Activated T-helper 1 cell treated with anti-CD3 and anti-CD28 coated beads, Interleukin-2, amount 50 U/mL, for 16 hours (primary cell): ENCODE measurements around the gene TAF6.
A peak's percentile ranks its signal among the peaks of the same experiment; 100 is the strongest.

Source experiments
- DNase-seq, 2 donors: peaks; one replicate each; pipeline ENCODE4 v3.0.0-alpha.2; 2020; ENCODE audit warnings: low read depth in 1 of 2, low spot score in 1 of 2

TAF6 gene

DNA sequence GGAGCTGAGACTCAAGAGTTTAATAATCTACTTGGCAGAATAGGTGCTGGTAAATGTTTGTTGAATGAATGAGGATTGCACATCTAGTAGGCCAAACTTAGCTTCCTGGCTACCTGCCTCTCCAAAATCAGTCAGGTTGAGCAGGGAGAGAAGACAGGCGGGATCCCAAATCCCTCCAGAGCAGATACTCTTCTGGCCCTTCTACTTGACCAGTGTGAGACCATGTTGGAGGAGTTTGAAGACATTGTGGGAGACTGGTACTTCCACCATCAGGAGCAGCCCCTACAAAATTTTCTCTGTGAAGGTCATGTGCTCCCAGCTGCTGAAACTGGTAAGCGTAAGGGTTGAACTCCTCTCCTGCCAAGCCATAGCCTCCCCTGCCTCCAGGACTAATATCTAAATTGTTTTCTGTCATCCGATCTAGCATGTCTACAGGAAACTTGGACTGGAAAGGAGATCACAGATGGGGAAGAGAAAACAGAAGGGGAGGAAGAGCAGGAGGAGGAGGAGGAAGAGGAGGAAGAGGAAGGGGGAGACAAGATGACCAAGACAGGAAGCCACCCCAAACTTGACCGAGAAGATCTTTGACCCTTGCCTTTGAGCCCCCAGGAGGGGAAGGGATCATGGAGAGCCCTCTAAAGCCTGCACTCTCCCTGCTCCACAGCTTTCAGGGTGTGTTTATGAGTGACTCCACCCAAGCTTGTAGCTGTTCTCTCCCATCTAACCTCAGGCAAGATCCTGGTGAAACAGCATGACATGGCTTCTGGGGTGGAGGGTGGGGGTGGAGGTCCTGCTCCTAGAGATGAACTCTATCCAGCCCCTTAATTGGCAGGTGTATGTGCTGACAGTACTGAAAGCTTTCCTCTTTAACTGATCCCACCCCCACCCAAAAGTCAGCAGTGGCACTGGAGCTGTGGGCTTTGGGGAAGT lies 5.4 kb upstream of the TAF6 start:
- no peak for DNase-seq

DNA sequence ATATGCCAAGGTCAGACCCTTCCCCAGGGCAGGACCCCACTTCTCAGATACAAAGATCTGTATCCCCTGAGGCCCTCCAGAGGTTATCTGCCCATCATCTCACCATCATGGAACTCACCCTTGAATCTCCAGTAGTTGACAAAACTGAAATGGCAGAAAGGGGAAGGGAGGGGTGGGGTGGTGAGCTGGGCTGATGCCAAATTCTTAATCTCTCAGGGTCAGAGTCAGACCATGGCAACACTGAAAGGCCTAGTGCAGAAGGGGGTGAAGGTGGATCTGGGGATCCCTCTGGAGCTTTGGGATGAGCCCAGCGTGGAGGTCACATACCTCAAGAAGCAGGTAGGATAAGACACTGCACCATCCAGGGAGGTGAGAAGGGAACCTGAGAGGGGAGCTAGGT lies 3.4 kb upstream of the TAF6 start:
- no peak for DNase-seq

- no peak for DNase-seq
Measured at GRCh38 chr7:100122067-100122466, 2.9 kb upstream of the TAF6 start.

DNA sequence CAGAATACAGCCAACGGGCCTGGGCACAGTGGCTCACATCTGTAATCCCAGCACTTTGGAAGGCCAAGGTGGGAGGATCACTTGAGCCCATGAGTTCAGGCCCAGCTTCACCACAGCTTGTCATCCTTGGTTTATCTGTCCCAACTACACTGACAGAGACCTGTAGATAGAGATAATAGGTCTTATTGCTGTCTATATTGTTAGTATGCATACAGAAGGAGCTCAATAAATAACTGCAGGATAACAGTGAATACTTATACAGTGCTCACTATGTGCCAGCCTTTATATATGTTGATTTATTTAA lies 1.5 kb upstream of the TAF6 start:
- DNase-seq: no peak

DNA sequence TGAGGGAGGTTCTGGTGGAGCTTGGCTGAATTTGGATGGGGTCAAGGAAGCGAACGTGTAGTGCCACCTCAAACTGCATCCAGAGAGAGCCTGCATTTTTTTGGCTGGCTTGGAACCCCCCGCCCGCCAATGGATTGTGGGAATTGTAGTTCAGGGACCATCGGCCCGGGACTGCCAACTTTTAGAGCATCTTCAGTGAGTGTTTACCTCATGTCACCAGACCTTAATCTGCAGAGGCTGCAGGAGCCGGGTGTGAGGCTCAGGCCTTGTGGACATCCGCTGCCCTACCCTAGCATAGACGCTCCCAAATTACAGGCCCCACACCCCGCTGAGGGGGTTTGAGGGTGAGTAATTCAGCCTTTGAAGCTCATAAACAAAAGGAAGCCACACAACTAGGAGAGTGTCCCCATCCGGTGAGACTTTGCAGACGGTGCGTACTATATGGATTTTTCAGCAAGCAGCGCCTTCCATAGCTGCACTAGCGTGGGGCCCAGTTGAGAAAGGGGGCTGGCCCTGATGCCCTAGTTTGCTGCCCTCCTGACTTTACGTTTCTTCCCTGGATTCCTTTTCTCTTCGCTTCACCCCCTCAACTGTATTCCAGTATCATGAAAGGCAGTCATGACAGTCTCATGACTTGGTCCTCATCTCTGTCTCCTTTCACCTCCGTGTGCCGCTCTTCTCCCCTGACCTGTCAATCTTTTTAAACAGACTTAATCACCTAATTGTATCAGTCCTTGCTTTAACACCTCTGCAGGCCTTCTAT lies 993 bp upstream of the TAF6 start:
- peak; percentile 34 to 52 for DNase-seq

DNA sequence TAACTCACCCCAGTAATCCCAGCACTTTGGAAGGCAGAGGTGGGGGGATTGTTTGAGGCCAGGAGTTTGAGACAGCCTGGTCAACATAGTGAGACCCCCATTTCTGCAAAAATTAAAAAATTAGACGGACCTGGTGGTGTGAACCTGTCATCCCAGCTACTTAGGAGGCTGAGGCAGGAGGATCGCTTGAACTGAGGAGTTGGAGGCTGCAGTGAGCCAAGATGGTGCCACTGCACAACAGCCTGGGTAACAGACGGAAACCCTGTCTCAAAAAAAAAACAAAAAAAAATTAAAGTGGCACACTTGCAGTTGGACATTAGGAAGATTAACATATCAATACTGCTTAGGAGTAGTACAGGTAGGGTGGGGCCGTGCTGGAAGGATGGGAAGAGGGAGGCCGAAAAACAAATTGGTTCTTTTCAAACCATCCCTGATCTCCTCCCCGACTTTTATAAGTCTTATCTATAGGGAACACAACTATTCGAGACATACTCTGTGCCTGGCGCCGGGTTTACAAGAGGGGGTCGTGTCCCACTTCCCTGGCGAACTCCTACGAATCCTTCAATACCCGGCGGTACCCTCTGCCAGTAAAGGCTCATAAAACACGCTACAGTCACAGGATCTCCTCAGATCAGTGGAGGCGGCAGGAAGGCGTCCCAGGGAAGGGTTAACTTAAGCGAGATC lies 628 bp downstream of the TAF6 start:
- no peak for DNase-seq

GRCh38 chr7:100115026-100115425 lies 4.1 kb downstream of the TAF6 start:
- no peak for DNase-seq

DNA sequence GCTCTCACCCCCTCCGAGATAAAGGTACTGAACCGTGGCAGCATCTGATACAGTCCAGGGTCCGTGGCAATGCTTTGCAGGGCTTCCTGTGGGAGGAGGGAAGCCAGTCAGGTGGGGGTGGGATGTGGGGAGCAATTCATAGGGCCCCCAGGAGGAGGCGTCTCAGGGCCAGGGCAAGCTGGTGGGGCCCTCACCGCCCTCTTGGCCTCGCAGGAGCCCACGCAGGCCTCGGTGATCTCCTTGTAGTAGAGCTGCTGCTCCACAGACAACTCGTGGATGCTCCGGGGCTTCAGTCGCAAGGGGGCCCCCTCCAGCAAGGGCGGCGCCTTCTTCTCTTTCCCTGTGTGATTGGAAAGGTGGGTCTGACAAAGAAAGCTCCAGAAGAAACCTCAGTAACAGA lies 7.2 kb downstream of the TAF6 start:
- DNase-seq: no peak

GRCh38 chr7:100111156-100111555 lies 8.0 kb downstream of the TAF6 start:
- DNase-seq: no peak

DNA sequence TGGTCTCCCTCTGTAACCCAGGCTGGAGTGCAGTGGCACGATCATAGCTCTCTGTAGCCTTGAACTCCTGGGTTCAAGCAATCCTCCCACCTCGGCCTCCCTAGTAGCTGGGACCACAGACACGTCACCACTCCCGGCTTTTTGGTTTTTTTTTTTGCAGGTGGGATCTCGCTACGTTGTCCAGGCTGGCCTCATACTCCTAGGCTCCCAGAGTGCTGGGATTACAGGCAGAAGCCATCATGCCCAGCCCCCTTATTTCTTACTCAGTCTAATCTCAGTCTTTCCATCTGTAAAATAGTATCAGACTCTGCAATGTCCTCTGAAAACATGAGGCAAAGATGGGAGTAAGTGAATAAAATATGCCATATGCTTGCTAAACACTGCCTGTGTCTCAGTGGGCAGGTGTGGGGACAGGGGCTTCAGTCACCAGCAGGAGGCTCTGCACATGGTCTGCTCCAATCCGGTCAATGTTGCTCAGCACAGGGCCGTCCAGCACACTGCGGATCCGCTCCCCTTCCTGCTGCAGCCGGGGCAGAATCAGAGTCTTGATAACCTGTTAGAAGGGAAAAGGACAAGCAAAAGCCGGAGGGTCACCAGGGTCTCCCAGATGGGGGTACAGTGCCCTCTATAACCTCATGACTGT lies 9.5 kb downstream of the TAF6 start:
- no peak for DNase-seq

GRCh38 chr7:100107890-100108289 lies 11.3 kb downstream of the TAF6 start:
- no peak for DNase-seq

DNA sequence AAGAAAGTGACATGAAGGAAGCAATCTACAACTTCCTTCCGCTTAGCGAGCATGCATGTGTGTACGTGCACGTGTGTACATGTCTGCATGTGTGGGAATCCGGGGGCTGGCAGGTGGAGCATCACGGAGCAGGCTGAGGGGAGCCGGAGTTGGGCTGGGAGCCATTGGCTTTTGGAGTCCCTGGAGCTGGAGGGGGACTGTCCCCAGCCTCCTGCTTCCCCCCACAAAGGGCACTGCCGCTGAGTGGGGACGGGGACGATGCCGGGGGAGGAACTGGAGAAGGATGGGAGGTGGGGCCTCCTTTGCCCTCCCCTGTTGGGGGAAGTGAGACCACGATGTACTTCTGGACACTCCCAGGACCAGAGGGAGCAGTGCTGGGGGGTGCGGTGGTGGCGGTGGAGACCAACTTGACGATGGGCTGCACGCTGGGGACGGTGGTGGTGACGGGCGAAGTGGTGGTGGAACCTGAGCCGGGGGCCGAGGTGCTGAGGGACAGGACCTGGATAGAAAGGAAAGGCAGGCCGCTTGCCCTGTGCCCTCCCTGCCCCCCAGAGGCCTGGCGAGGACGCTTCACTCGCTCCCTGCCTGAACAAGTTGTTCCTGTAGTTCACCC lies 11.9 kb downstream of the TAF6 start:
- DNase-seq: no peak

DNA sequence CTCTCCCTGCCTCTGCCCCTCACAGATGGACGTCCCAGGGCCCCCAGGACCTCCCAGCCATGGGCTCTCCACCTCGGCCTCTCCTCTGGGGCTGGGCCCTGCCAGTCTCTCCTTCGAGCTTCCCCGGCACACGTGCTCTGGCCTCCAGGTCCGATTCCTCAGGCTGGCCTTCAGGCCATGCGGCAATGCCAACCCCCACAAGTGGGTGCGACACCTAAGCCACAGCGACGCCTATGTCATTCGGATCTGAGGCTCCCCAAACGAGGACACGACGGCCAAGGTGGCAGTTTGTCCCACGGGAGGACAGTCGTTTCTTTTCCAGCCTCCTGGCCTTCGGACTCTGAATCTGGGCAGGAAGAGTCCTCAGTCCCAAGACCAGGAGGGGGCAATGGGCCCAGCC lies 12.5 kb downstream of the TAF6 start:
- no peak for DNase-seq

GRCh38 chr7:100105534-100105933 lies 13.6 kb downstream of the TAF6 start:
- DNase-seq: no peak

DNA sequence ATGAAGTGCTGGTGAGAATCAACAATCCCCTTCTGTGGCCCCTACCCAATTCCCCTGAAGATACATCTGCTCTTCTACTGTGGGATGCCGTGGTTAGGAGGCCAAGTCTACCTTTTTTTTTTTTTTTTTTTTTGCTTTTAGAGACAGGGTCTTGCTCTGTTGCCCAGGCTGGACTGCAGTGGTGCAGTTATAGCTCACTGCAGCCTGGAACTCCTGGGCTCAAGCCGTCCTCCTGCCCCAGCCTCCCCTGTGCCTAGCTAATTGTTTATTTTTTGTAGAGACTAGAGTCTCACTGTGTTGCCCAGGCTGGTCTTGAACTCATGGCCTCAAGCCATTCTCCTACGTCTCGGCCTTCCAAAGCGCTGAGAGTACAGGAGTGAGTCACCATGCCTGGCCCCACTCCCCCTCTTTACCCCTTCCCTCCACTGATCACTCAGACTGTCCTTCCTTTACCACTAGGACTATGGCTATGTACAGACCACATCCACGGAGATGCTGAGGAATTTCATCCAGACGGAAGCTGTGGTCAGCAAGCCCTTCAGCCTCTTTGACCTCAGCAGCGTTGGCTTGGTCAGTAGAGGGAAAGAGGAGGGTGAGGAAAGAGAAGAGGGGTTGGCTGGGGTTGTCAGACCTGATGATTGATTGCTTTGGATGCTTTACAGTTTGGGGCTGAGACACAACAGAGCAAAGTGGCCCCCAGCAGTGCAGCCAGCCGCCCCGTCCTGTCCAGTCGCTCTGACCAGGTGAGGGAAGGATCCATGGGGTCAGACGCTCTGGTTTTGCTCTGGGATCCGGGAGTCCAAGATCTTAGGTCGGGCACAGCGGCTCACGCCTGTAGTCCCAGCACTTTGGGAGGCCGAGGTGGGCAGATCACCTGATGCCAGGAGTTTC lies 16.0 kb downstream of the TAF6 start:
- no peak for DNase-seq

GRCh38 chr7:100101016-100101862 lies 17.9 kb downstream of the TAF6 start, which contains the start of the genes AP4M1 and MCM7:
Gene AP4M1 (plus strand): TSS chr7:100101643. CDS start chr7:100101715, 72 bp downstream.
Gene MCM7 (minus strand): TSS chr7:100101397. CDS start chr7:100101294, 103 bp downstream.
- peak; percentile 90 to 95 for DNase-seq

- peak; percentile 64 to 80 for DNase-seq
Measured at GRCh38 chr7:100100420-100101015, 18.6 kb downstream of the TAF6 start.

DNA sequence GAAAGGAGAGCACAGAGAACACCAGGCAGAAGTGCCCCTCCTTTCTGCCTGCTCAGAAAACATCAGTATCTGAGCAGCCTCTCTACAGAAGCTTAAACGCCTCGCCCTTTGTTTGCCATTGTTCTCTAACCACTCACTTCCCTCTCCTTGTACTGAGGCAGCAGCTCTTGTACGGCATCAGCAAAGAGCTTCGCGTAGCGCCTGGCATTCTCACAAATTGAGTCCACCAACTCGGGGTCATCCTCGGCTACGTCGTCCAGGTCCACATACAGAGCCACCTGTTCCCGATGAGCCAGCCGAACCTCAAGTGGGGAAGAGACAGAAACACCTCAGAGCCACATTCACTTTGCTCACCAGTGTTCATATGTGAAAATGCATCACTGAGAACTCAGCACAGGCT lies 19.7 kb downstream of the TAF6 start:
- DNase-seq: no peak
